Fibroblast of lung (primary cell): Measurements from ENCODE around the gene EVI2B. TPM values are rescaled to one million over a fixed set of nuclear protein-coding genes. Genes with fewer than 3 reads are reported as not detected.

Experiments used
- DNase-seq, 2 donors: peaks; one replicate each; pipeline versions ENCODE4 v3.0.0 to v3.0.0-alpha.2; 2010; ENCODE audit warnings: low read depth in 2 of 2
- H2AFZ ChIP-seq: 2 replicates; pipeline ENCODE4 v1.5.1; 2012; ENCODE audit warnings: low read length, control low read depth, inconsistent platforms
- H3K27ac ChIP-seq: 2 replicates; pipeline ENCODE4 v1.5.1; 2011; ENCODE audit warnings: low read length, control low read depth; ENCODE audit not compliant: insufficient read depth
- H3K27me3 ChIP-seq: 2 replicates; pipeline ENCODE4 v1.5.1; 2011; ENCODE audit warnings: mild to moderate bottlenecking, low read length; ENCODE audit not compliant: control insufficient read depth, insufficient read depth
- H3K36me3 ChIP-seq: 2 replicates; pipeline ENCODE4 v1.5.1; 2011; ENCODE audit warnings: low read length; ENCODE audit not compliant: control insufficient read depth, insufficient read depth
- H3K4me1 ChIP-seq: 2 replicates; pipeline ENCODE4 v1.5.1; 2011; ENCODE audit warnings: low read length; ENCODE audit not compliant: control insufficient read depth, insufficient read depth; ENCODE audit errors: extremely low read depth
- H3K4me2 ChIP-seq: 2 replicates; pipeline ENCODE4 v1.5.1; 2011; ENCODE audit warnings: low read length, control low read depth; ENCODE audit not compliant: insufficient read depth; ENCODE audit errors: extremely low read depth
- H3K4me3 ChIP-seq, 4 experiments: fragments of 200-600 bp in 1 of 4; sonication (generic) in 1 of 4; replicated peaks in 1 of 4; 2 replicates each; pipeline ENCODE4 v1.5.1; 2011 to 2016; ENCODE audit warnings: low read length in 4 of 4, low read depth in 3 of 4, mild to moderate bottlenecking in 3 of 4, control low read depth in 2 of 4, inconsistent platforms in 1 of 4, mixed read lengths in 1 of 4; ENCODE audit not compliant: insufficient read depth in 1 of 4; ENCODE audit errors: control extremely low read depth in 1 of 4
- H3K79me2 ChIP-seq: 2 replicates; pipeline ENCODE4 v1.5.1; 2012; ENCODE audit warnings: mild to moderate bottlenecking, low read length, inconsistent platforms; ENCODE audit not compliant: control insufficient read depth, insufficient read depth
- H3K9ac ChIP-seq: 2 replicates; pipeline ENCODE4 v1.5.1; 2011; ENCODE audit warnings: mild to moderate bottlenecking, low read length, control low read depth; ENCODE audit not compliant: insufficient read depth
- H3K9me3 ChIP-seq: 2 replicates; pipeline ENCODE4 v1.5.1; 2012; ENCODE audit warnings: low read depth, low read length; ENCODE audit not compliant: control insufficient read depth, insufficient read depth
- H4K20me1 ChIP-seq: 2 replicates; pipeline ENCODE4 v1.5.1; 2011; ENCODE audit warnings: low read length; ENCODE audit not compliant: control insufficient read depth, insufficient read depth; ENCODE audit errors: extremely low read depth
- EZH2 ChIP-seq: IDR thresholded peaks from 2 replicates; pipeline ENCODE4 v1.5.1; 2012; ENCODE audit warnings: low read length, control low read depth, mild to moderate bottlenecking; ENCODE audit errors: missing control alignments
- polyA plus RNA-seq, 2 donors: library from polyadenylated mRNA; depleted of rRNA in 1 of 2; stranded (reverse) in 1 of 2; unstranded in 1 of 2; fragments of >200 nt; gene quantifications; 2 replicates each; pipeline ENCODE4 v1.2.1, GENCODE V29; 2011 to 2012; ENCODE audit warnings: missing spikeins in 1 of 2
- total RNA-seq: library from RNA; depleted of rRNA; stranded (reverse); fragments of >200 nt; gene quantifications from 2 replicates; pipeline ENCODE4 v1.2.1, GENCODE V29; 2014
- TF ChIP-seq, protein P1 (sequence below), 2 donors: IDR thresholded peaks in 1 of 2; conservative IDR thresholded peaks in 1 of 2; 1 replicate in 1 of 2; 2 replicates in 1 of 2; pipeline ENCODE4 v1.5.1; 2011 to 2012; ENCODE audit warnings: low read length in 2 of 2, control low read depth in 1 of 2, inconsistent platforms in 1 of 2, low read depth in 1 of 2, mild to moderate bottlenecking in 1 of 2

The EVI2B gene
- total and polyA plus RNA-seq, 2 donors (not counting 1 experiment from before 2014, with no cell fraction given), result 0.33 to 0.68 TPM

DNA sequence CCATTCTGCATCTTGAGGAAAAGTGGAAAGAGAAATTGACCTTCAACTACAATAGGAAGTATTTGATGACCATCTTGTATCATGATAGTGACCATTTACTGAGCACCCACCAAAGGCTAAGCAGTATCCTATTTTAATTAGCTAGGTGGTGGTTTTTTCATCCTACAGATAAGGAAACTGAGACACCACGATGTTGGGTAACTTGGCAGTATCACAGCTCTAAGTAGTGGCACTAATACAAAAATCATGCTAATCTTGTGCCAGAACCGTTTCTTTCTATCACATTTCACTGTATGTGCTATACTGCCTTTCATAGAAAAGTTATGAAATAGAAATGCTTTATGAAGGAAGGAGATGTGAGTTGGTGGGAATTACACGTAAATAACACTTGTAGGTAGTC lies 2.3 kb downstream of the EVI2B start:
- no peaks in the 10 kb centered on the region for H3K9me3 ChIP-seq
- H3K79me2 ChIP-seq, result no peaks in the 10 kb centered on the region
- H3K4me2 ChIP-seq, result no peak overlapping the region

DNA sequence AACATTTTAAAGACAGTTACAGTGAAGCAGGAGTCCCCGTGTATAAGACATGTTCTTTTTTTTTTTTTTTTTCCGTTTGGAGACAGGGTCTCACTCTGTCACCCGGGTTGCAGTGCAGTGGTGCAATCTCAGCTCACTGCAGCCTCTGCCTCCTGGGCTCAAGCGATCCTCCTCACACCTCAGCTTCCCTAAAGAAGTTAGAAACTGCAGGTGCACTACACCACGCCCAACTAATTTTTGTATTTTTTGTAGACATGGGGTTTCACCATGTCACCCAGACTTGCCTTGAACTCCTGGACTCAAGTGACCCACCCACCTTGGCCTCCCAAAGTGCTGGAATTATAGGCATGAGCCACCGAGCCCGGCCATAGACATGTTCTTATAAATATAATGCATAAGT lies 3.0 kb downstream of the EVI2B start:
- H4K20me1 ChIP-seq, result no peaks in the 10 kb centered on the region
- H3K4me2 ChIP-seq, result no peak overlapping the region
- H3K9me3 ChIP-seq, result no peaks in the 10 kb centered on the region
- no peaks in the 10 kb centered on the region for H3K4me1 ChIP-seq
- DNase-seq, result no peak
- no peak overlapping the region for H2AFZ ChIP-seq
- no peak overlapping the region for H3K27ac ChIP-seq
- no peaks in the 10 kb centered on the region for H3K36me3 ChIP-seq
- no peaks in the 10 kb centered on the region for H3K79me2 ChIP-seq
- no peaks in the 10 kb centered on the region for H3K27me3 ChIP-seq
- H3K9ac ChIP-seq, result no peak overlapping the region
- TF ChIP-seq, protein P1, sequence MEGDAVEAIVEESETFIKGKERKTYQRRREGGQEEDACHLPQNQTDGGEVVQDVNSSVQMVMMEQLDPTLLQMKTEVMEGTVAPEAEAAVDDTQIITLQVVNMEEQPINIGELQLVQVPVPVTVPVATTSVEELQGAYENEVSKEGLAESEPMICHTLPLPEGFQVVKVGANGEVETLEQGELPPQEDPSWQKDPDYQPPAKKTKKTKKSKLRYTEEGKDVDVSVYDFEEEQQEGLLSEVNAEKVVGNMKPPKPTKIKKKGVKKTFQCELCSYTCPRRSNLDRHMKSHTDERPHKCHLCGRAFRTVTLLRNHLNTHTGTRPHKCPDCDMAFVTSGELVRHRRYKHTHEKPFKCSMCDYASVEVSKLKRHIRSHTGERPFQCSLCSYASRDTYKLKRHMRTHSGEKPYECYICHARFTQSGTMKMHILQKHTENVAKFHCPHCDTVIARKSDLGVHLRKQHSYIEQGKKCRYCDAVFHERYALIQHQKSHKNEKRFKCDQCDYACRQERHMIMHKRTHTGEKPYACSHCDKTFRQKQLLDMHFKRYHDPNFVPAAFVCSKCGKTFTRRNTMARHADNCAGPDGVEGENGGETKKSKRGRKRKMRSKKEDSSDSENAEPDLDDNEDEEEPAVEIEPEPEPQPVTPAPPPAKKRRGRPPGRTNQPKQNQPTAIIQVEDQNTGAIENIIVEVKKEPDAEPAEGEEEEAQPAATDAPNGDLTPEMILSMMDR (conservative IDR thresholded peaks at IDR 0.05 in 1 of 2, IDR thresholded peaks at IDR 0.05 in 1 of 2; ENCODE audit: low read depth in 1 of 2, low read length in 2 of 2), result no peak
- no peak for TF ChIP-seq EZH2
- H3K4me3 ChIP-seq, result no peak overlapping the region

More for the DNA sequence above, 2.3 kb downstream of the EVI2B start:
- Histone ChIP-seq H3K36me3 (no peaks in the 10 kb centered on the region), H3K27ac (no peak overlapping the region), H3K4me1 (no peaks in the 10 kb centered on the region), H3K9ac (no peak overlapping the region), H3K4me3 (no peak overlapping the region), H4K20me1 (no peaks in the 10 kb centered on the region), H2AFZ (no peak overlapping the region), H3K27me3 (no peaks in the 10 kb centered on the region)
- TF ChIP-seq EZH2, result no peak
- TF ChIP-seq, protein P1 (conservative IDR thresholded peaks at IDR 0.05 in 1 of 2, IDR thresholded peaks at IDR 0.05 in 1 of 2; ENCODE audit: low read depth in 1 of 2, low read length in 2 of 2), result no peak
- DNase-seq, result no peak

DNA sequence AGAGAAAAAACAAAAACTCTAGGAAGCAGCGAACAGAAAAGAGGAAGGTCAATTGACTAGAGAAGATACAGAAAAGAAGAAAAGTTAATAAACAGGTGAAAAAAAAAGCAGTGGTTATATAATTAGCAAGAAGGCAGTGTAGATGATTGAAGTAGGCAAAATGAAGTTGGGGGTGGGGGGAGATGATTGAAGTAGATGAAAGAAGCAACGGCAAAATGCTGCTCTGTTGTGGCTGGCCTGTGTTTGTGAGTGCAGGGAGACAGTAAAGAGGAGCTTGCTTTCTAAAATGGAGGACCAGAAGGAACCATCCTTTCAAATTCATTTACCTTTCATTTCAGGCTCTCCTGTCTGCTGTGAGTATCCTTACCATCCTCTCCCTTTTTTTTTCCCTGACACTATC lies 3.6 kb downstream of the EVI2B start:
- H3K9me3 ChIP-seq, result no peaks in the 10 kb centered on the region
- no peak overlapping the region for H3K9ac ChIP-seq
- no peak for DNase-seq
- no peaks in the 10 kb centered on the region for H3K4me1 ChIP-seq
- no peaks in the 10 kb centered on the region for H3K27me3 ChIP-seq
- H3K79me2 ChIP-seq, result no peaks in the 10 kb centered on the region
- no peaks in the 10 kb centered on the region for H4K20me1 ChIP-seq
- H3K4me2 ChIP-seq, result no peak overlapping the region
- H3K4me3 ChIP-seq, result no peak overlapping the region
- H2AFZ ChIP-seq, result no peak overlapping the region
- no peak for TF ChIP-seq EZH2
- TF ChIP-seq, protein P1 (conservative IDR thresholded peaks at IDR 0.05 in 1 of 2, IDR thresholded peaks at IDR 0.05 in 1 of 2; ENCODE audit: low read depth in 1 of 2, low read length in 2 of 2), result no peak
- H3K36me3 ChIP-seq, result no peaks in the 10 kb centered on the region
- no peak overlapping the region for H3K27ac ChIP-seq
